Choroid plexus epithelial cell (primary cell): Measurements from ENCODE around the gene VAV2.

Source experiments
- DNase-seq: peaks from one replicate; pipeline ENCODE4 v3.0.0-alpha.2; 2010; ENCODE audit warnings: low read depth
- H3K4me3 ChIP-seq: 2 replicates; pipeline ENCODE4 v1.5.1; 2011; ENCODE audit warnings: low read depth, mild to moderate bottlenecking, control low read depth, low read length, moderate library complexity
- TF ChIP-seq, protein P1 (sequence below): conservative IDR thresholded peaks from 2 replicates; pipeline ENCODE4 v1.5.1; 2011; ENCODE audit warnings: low read depth, mild to moderate bottlenecking, control low read depth, inconsistent platforms, low read length, moderate library complexity

VAV2 gene

DNA sequence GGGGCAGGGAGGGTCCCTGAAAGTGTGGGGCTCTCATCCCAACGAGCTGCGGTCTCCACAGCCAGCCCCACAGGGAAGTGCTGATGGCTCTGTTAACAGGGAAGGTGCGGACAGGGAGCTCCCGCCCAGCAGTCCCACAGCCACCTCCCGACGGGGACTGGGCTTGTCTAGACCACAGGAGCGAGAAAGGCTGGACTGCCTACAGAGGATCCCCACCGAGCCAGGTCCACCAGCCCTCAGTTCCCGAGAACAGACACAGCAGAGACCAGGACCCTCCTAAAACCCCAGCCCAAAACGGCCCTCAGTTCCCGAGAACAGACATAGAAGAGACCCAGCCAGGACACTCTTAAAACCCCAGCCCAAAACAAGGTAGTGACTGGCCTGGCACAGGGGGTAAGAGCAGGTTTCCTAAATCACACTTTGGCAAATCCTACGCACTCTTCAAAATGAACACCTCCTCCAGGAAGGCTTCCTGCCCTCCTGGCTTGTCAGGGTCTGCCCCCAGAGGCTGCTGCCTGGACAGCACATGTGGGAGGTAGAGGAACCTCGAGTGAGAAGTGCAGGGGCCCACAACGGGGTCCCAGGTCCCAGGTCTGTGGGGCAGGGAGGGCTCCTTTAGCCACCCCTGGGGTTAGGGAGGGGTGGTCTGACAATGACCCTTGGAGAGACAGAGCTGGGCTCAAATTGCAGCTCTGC, 167.9 kb downstream of the VAV2 start:
- TF ChIP-seq, protein P1, sequence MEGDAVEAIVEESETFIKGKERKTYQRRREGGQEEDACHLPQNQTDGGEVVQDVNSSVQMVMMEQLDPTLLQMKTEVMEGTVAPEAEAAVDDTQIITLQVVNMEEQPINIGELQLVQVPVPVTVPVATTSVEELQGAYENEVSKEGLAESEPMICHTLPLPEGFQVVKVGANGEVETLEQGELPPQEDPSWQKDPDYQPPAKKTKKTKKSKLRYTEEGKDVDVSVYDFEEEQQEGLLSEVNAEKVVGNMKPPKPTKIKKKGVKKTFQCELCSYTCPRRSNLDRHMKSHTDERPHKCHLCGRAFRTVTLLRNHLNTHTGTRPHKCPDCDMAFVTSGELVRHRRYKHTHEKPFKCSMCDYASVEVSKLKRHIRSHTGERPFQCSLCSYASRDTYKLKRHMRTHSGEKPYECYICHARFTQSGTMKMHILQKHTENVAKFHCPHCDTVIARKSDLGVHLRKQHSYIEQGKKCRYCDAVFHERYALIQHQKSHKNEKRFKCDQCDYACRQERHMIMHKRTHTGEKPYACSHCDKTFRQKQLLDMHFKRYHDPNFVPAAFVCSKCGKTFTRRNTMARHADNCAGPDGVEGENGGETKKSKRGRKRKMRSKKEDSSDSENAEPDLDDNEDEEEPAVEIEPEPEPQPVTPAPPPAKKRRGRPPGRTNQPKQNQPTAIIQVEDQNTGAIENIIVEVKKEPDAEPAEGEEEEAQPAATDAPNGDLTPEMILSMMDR = no peak
- H3K4me3 ChIP-seq = no peak overlapping the region
- DNase-seq = no peak

DNA sequence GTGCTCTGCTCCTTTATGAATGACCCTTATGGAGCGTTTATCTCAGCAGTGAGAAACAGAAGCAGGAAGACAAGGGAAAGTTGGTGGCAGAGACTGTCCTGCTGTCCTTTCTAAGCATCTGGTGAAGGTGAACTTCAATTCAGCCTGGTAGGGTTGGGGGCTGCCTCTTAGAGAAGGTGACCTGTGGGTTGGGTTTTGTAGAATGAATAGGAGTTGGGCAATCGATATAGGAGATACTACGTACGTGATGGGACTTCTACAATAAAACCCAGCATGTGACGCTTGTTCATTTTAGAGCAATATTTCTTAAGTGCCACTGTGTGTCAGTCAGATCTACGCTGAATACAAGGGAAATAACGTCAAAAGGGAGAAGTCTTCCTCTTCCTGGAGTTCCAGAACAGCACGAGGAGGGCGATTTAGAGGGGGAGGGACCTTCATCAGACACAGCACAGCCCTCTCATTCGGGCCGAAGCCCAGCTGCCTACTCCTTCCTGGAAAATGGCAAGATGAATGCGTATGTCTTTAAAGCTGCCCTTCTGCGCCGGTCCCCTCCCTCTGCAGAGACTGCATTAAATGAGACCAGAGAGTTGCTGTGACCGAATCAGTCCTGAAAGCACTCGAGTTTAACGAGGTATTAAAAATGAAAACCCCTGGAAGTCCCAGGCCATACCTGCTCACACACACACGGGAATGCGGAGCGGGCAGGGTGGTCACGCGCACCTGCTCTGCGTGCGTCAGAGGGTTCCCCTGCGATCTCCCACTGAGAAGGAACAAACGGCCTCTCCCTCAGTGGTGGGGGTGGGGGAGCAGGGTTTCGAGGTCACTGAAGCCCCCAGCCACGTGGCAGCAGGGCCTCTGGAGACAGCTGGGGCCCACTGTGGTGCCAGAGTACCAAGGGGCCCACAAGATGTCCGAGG, 168.7 kb downstream of the VAV2 start:
- no peak for DNase-seq
- TF ChIP-seq, protein P1 = no peak
- no peak overlapping the region for H3K4me3 ChIP-seq

DNA sequence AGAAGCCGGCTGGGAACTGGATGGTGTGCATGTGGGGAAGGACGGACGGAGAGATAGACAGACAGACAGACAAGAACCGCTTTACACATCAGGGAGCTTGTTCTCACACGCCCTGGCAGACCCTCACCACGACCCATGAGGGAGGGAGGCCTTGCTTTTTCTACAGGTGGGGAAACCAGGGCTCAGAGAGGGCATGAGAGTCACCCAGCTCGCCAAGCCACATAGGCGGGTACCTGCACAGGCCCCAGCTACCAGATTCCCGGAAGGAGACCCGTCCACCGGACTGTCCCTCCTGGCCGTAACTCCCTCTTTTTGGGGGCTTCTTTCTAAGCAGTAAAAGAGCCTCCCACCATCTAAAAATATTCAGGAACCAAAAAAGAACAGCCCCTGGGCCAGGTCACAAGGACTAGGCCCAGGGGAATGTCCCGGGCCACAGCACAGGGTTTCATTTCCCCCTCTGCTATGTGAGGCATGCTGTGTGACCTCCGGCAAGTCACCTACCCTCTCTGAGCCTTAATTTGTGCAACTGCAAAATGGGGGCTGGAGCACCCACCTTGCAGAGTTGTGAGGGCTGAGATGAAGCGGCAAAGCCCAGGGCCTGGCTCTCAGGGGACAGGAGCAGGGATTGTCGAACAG, 169.6 kb downstream of the VAV2 start:
- no peak overlapping the region for H3K4me3 ChIP-seq
- no peak for DNase-seq
- TF ChIP-seq, protein P1 = no peak

DNA sequence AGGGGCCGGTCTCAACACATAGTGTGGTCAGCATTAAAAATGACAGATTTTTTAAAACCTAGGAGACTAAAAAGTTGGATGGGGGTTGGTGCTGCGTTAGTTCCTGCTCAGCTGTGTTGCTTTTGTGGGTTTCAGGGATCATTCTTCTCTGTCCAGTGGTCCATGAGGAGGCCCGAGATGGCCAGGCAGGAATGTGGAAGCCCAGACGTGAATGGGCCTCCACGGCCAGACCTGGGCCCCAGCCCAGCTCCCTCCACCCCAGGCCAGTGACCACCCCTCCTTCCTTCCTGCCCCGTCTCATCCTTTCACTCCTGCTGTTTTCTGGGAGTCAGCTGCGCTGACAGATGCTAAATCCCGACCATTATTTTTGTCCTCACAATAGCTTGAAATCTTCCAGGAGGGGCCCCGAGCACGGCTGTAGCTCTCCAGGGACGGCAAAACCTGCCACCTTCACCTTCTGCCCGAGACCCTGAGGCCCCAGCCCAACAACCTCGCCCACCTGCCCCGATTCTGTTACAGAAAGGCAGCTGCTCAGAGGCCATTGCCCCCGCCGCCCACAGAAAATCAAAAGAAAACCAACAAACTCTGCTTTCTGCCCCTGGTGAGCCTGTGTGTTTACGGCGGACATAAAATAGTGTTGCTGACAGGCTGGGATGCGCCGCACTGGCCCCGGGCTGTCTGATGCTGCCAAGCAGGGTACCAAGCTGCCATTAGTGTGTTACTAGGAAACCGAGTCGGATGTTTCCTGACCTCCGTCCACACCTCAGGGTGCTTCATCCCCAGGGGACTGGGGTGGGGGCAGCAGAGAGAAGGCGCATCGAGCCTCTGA, 170.3 kb downstream of the VAV2 start:
- H3K4me3 ChIP-seq = no peak overlapping the region
- TF ChIP-seq, protein P1 = no peak
- peak; percentile 15 for DNase-seq

DNA sequence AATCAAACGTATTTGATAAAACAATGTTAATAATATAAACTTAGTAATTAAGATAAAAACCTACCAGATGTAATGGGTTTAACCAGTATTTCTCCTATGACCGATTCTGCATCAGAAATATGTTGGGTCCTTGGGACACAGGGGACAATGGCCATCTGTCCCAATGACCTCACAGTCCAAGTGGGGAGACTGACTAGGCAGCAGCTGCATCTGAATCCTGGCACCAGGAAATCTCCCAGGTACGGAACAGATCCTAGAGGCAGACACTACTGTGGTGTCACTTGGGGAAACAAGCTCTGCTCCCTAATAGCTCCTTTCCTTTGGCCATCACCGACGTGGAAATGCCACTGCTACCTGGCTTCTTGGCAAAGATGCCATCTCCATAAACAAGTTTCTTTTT, 172.2 kb downstream of the VAV2 start:
- no peak overlapping the region for H3K4me3 ChIP-seq
- TF ChIP-seq, protein P1 = no peak
- no peak for DNase-seq

DNA sequence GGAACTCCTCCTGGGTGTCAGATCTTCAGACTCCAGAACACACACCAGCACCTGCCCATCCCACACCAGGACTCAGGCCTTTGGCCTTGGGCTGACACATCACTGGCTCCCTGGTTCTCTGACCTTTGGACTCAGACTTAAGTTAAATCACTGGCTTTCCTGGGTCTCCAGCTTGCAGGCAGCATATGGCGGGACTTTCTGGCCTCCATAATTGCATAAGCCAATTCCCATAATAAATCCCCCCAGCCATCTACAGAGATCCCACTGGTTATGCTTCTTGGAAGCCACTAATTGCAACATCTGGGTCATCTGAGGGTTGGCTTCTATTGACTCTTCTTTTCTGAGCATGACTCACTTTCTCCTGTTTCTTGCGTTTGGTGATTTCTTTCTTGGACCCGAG, 173.7 kb downstream of the VAV2 start:
- DNase-seq = peak; percentile 63
- H3K4me3 ChIP-seq = no peak overlapping the region
- TF ChIP-seq, protein P1 = no peak
